C4-2B (cell line): ENCODE results near the gene BTBD2.
A peak's percentile ranks its signal among the peaks of the same experiment; 100 is the strongest.
"Not testable (repeated sequence)": the region's sequence is repeated elsewhere in the genome, so short reads cannot be mapped to it uniquely, and the experiment has no call there.

Experiments
- H3K27ac ChIP-seq: fragments of 450-650 bp; 2 replicates; pipeline ENCODE4 v1.5.1; 2017
- CTCF ChIP-seq: fragments of 450-650 bp; conservative IDR thresholded peaks from 2 replicates; pipeline ENCODE4 v1.5.1; 2017; ENCODE audit warnings: mild to moderate bottlenecking
- ZFX ChIP-seq: fragments of 450-650 bp; IDR thresholded peaks from 2 replicates; pipeline ENCODE4 v1.6.1; 2017

Gene BTBD2

GRCh38 chr19:2035590-2035991 lies 20.1 kb upstream of the BTBD2 start:
- TF ChIP-seq CTCF = no peak
- TF ChIP-seq ZFX = no peak
- H3K27ac ChIP-seq = no peak overlapping the region

GRCh38 chr19:2034729-2035589 lies 19.4 kb upstream of the BTBD2 start:
- H3K27ac ChIP-seq = no peak overlapping the region

GRCh38 chr19:2034253-2034652 lies 18.7 kb upstream of the BTBD2 start:
- H3K27ac ChIP-seq = not testable (repeated sequence)

More at GRCh38 chr19:2034729-2035589, 19.4 kb upstream of the BTBD2 start:
- TF ChIP-seq CTCF (no peak), ZFX (no peak)

- H3K27ac ChIP-seq = peak overlapping the region; percentile 1; the same call in 1 of the 2 replicates
- TF ChIP-seq CTCF (no peak), ZFX (no peak)
These were observed 18.3 kb upstream of the BTBD2 start for GRCh38 chr19:2033825-2034159.

- H3K27ac ChIP-seq = peak overlapping the region; percentile 92
- TF ChIP-seq ZFX (no peak), CTCF (no peak)
These were observed 17.8 kb upstream of the BTBD2 start for GRCh38 chr19:2033115-2033824.

GRCh38 chr19:2032296-2032941 lies 16.9 kb upstream of the BTBD2 start:
- TF ChIP-seq ZFX = no peak
- peak overlapping the region; percentile 92 for H3K27ac ChIP-seq

GRCh38 chr19:2027361-2027760 lies 11.8 kb upstream of the BTBD2 start:
- no peak for TF ChIP-seq ZFX
- no peak for TF ChIP-seq CTCF
- no peak overlapping the region for H3K27ac ChIP-seq

GRCh38 chr19:2026770-2027169 lies 11.3 kb upstream of the BTBD2 start:
- no peak for TF ChIP-seq ZFX
- TF ChIP-seq CTCF = no peak
- no peak overlapping the region for H3K27ac ChIP-seq
